ENCODE results near the gene MPC2. TPM values are rescaled to one million over a fixed set of nuclear protein-coding genes. Genes with fewer than 3 reads are reported as not detected.

The MPC2 gene
- total RNA-seq, 1 donor from 2014 or later = 41.1 TPM

GRCh38 chr1:167910530-167910929 is 26.3 kb downstream of the MPC2 start:
- Mint-ChIP-seq H3K27ac (ENCODE audit: unreplicated experiment) (no peak overlapping the region), H3K4me1 (ENCODE audit: low read depth, unreplicated experiment) (peaks cover 3% of the 10 kb centered on the region)

GRCh38 chr1:167909691-167910180 is 27.1 kb downstream of the MPC2 start:
- H3K27me3 Mint-ChIP-seq (ENCODE audit: unreplicated experiment) = peaks cover 5% of the 10 kb centered on the region
- H3K36me3 Mint-ChIP-seq (ENCODE audit: unreplicated experiment) = peaks cover 5% of the 10 kb centered on the region
- no peak for DNase-seq
- no peak for TF ChIP-seq CTCF (IDR thresholded peaks at IDR 0.05; ENCODE audit: partially characterized antibody, unreplicated experiment)
- no peak overlapping the region for H3K27ac Mint-ChIP-seq (ENCODE audit: unreplicated experiment)
- H3K4me1 Mint-ChIP-seq (ENCODE audit: low read depth, unreplicated experiment) = peaks cover 10% of the 10 kb centered on the region
- peaks cover 3% of the 10 kb centered on the region for H3K9me3 Mint-ChIP-seq (ENCODE audit: unreplicated experiment)
- no peak overlapping the region for H3K4me3 Mint-ChIP-seq (ENCODE audit: unreplicated experiment)

More at GRCh38 chr1:167910530-167910929, 26.3 kb downstream of the MPC2 start:
- DNase-seq = no peak
- Mint-ChIP-seq H3K4me3 (ENCODE audit: unreplicated experiment) (no peak overlapping the region), H3K9me3 (ENCODE audit: unreplicated experiment) (peaks cover 3% of the 10 kb centered on the region), H3K36me3 (ENCODE audit: unreplicated experiment) (peaks cover 5% of the 10 kb centered on the region), H3K27me3 (ENCODE audit: unreplicated experiment) (peaks cover 5% of the 10 kb centered on the region)
- no peak for TF ChIP-seq CTCF (IDR thresholded peaks at IDR 0.05; ENCODE audit: partially characterized antibody, unreplicated experiment)

GRCh38 chr1:167905671-167906070 is 31.2 kb downstream of the MPC2 start:
- Mint-ChIP-seq H3K27ac (ENCODE audit: unreplicated experiment) (peak overlapping the region; percentile 49), H3K9me3 (ENCODE audit: unreplicated experiment) (peaks cover 3% of the 10 kb centered on the region), H3K36me3 (ENCODE audit: unreplicated experiment) (peaks cover 5% of the 10 kb centered on the region)

GRCh38 chr1:167905182-167905581 is 31.7 kb downstream of the MPC2 start:
- H3K27ac Mint-ChIP-seq (ENCODE audit: unreplicated experiment) = peak overlapping the region; percentile 49
- no peak overlapping the region for H3K4me3 Mint-ChIP-seq (ENCODE audit: unreplicated experiment)
- H3K4me1 Mint-ChIP-seq (ENCODE audit: low read depth, unreplicated experiment) = peaks cover 16% of the 10 kb centered on the region
- H3K36me3 Mint-ChIP-seq (ENCODE audit: unreplicated experiment) = peaks cover 4% of the 10 kb centered on the region
- DNase-seq = no peak
- H3K9me3 Mint-ChIP-seq (ENCODE audit: unreplicated experiment) = peaks cover 2% of the 10 kb centered on the region
- H3K27me3 Mint-ChIP-seq (ENCODE audit: unreplicated experiment) = no peaks in the 10 kb centered on the region
- no peak for TF ChIP-seq CTCF (IDR thresholded peaks at IDR 0.05; ENCODE audit: partially characterized antibody, unreplicated experiment)

More at GRCh38 chr1:167905671-167906070, 31.2 kb downstream of the MPC2 start:
- peaks cover 16% of the 10 kb centered on the region for H3K4me1 Mint-ChIP-seq (ENCODE audit: low read depth, unreplicated experiment)
- H3K4me3 Mint-ChIP-seq (ENCODE audit: unreplicated experiment) = no peak overlapping the region
- H3K27me3 Mint-ChIP-seq (ENCODE audit: unreplicated experiment) = no peaks in the 10 kb centered on the region
- DNase-seq = no peak
- TF ChIP-seq CTCF (IDR thresholded peaks at IDR 0.05; ENCODE audit: partially characterized antibody, unreplicated experiment) = no peak

GRCh38 chr1:167904652-167905130 is 32.2 kb downstream of the MPC2 start:
- peak overlapping the region; percentile 67 for H3K27ac Mint-ChIP-seq (ENCODE audit: unreplicated experiment)

More at GRCh38 chr1:167904652-167905130, 32.2 kb downstream of the MPC2 start:
- no peaks in the 10 kb centered on the region for H3K27me3 Mint-ChIP-seq (ENCODE audit: unreplicated experiment)
- H3K4me3 Mint-ChIP-seq (ENCODE audit: unreplicated experiment) = no peak overlapping the region
- DNase-seq = no peak
- H3K36me3 Mint-ChIP-seq (ENCODE audit: unreplicated experiment) = no peaks in the 10 kb centered on the region
- H3K4me1 Mint-ChIP-seq (ENCODE audit: low read depth, unreplicated experiment) = peaks cover 16% of the 10 kb centered on the region
- H3K9me3 Mint-ChIP-seq (ENCODE audit: unreplicated experiment) = no peaks in the 10 kb centered on the region
- no peak for TF ChIP-seq CTCF (IDR thresholded peaks at IDR 0.05; ENCODE audit: partially characterized antibody, unreplicated experiment)
